Esophagus mucosa (tissue), 1 donor: ENCODE results near the gene C16orf89. TPM values are rescaled to one million over a fixed set of nuclear protein-coding genes. Genes with fewer than 3 reads are reported as not detected.
"Not testable (repeated sequence)": the region's sequence is repeated elsewhere in the genome, so short reads cannot be mapped to it uniquely, and the experiment has no call there.

ENCODE experiments used
- ATAC-seq: fragments of 200-7000 bp; cut with Tn5 transposase; one replicate; pipeline ENCODE4 v1.9.1; 2020
- total RNA-seq: library from RNA; stranded (reverse); gene quantifications from one replicate; pipeline ENCODE4 v1.2.4, GENCODE V29; 2023
- donor health status: DM: yes; HTN: yes; CAD: no.

The C16orf89 gene
- total RNA-seq, 1 donor from 2014 or later, result 0.56 TPM

DNA sequence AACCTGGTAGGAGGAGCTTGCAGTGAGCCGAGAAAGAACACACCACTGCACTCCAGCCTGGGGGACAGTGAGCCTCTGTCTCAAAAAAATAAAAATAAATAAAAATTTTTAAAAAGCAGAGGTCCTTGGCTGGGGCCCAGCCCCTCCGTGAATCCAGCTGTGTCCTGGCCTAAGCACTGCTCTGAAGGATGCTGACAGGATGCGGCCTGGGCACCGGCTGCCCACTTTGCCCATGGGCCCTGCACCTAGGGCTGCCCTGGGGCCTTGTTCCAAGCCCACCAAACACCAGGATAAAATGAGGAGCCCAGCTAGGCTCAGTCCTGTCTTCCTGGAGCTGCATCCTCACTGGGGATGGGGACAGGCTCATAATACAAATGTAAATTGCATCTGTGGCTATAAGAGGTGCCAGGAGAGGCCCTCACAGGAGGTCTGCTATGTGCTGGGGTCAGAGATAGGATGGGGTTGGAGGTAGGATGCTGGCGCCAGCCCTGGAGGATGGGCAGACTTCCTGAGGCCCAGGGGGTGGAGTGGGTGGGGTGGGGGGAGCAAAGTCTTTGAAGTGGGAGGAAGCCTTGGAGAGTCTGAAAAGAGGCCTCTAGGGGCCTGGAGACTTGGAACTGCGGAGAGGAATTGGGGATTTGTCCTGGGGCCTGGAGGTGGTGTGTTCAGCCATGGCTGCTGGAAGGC is 6.2 kb downstream of the C16orf89 start:
- no peak for ATAC-seq

DNA sequence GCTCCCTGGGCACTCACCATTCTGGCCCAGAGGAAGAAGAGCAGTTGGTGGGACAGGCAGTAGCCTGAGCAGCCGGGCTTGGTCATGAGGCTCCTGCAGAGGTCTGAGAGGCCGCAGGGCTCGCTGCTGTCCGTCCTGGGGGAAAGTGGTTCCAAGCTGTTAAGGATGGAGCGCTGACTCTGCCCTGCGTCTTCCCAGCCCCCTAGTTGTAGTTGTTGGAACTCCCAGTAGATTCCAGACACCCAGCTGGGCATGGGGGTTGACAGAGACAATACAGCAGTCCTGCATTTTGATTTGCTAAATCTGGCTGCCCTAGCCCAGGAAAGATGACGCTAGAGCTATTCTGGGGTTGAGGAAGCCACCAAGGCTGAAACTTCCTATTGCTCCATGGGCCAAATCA is 7.3 kb downstream of the C16orf89 start:
- ATAC-seq, result no peak

DNA sequence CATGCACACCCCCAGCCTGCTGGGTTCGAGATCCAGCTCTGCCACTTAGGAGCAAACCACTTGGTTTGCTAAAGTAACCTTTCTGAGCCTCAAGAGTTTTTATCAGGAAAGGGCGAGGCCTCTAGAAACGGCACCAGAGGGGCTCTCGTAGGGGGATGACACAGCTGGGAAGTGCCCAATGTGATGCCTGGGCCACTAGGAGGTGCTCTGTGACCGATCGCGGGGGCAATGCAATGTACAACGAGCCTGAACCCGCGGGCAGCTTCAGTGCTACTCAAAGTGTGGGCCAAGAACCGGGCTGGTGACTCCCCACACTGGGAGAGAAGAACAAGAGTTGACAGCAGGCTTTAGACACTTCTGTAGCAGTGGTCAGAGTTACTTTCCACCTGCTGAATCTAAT is 9.4 kb downstream of the C16orf89 start:
- peak; percentile 28 for ATAC-seq

DNA sequence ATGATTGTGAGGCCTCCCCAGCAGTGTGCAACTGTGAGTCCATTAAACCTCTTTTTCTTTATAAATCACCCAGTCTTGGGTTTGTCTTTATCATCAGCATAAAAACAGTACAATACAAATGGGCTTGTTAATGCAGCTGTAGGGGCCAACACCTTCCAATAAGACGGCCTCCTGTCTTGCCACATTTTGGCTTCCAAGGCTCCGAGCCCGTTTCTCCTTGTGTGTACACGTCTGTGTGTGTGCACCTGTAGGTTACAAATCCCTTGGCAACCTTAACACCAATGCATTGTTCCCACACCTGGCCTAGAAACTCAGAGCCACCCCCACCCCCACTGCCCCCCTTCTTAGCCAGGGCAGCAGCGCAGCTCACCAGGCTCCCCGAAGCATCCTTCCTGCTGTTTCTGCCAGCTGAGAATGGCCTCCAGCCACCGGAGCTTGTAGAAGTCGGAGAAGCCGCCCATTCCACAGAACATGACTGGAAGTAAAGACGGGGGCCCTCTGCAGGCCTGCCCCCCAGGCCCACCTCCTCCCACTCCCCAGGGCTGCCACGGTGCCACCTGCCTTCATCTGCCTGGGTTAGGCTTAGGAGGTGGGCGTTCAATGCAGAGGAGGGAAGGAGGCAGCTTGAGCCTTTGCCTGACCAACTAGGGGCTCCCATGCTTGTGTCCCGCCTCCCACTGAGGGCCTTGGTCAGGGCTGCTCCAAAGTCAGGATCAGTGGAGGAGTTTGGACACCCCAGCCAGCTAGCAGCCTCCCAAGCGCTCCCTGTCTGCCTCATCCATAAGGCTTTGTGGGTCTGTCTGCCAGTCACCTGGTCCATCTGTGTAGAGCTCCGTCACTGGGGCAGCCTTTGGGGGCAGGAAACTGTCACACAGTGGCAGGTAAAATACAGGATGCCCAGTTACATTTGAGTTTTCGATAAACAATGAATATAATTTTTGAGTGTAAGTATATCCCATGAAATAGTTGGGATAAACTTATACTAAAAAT is 10.6 kb downstream of the C16orf89 start:
- ATAC-seq, result peak; percentile 17

GRCh38 chr16:5046914-5047313 is 18.8 kb downstream of the C16orf89 start:
- ATAC-seq, result no peak

DNA sequence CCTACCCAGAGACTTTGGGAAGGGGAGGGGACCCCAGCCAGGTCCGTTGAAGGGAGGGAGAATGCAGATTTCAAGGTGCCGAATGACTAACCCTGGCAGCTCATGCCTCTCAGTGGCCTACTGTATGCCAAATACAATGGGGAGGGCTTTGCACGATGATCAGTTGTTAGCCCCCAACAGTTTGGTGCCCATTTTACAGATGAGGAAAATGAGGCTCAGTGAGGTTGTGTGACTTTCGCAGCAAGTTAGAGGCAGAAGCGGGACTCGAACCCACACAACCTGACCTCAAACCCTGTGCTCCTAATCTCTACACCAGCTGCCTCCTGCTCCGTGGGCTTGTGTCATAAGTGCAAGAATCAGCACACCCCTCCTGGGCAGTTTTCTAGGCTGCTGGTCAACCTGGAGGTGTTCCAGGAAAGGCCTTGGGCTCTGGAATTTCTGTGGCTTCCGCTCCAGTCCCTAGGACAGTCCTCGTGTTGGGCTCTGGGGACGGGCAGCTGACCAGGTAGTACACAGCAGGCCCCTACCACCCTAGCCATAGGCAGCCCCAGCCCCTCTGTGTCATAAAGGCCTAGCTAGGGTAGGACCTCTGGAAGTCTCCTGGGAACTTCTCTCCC is 20.1 kb downstream of the C16orf89 start:
- no peak for ATAC-seq

GRCh38 chr16:5044581-5044980 is 21.2 kb downstream of the C16orf89 start:
- ATAC-seq, result not testable (repeated sequence)

GRCh38 chr16:5044011-5044540 is 21.7 kb downstream of the C16orf89 start:
- no peak for ATAC-seq

GRCh38 chr16:5042574-5043171 is 23.1 kb downstream of the C16orf89 start:
- no peak for ATAC-seq

DNA sequence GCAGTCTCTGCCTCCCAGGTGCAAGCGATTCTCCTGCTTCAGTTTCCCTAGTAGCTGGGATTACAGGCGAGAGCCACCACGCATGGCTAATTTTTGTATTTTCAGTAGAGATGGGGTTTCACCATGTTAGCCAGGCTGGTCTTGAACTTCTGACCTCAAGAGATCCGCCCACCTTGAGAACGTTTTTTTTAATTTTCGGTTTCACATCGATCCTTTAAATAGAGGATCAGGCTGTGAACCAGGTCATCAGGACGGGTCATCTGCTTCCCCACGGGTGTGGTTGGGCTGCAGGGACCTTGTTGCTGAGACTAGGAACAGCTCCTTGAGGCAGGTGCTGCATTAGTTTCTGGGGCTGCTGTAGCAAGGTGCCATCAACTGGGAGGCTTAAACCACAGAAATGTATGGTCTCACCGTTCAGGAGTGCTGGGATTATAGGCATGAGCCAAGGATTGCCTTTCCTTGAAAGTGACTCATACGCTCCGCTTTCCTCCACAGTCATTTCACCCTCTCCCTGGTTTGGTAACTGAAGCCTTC is 24.1 kb downstream of the C16orf89 start:
- ATAC-seq, result peak; percentile 61

GRCh38 chr16:5040451-5040850 is 25.3 kb downstream of the C16orf89 start:
- no peak for ATAC-seq

- no peak for ATAC-seq
Measured at GRCh38 chr16:5036228-5037156, 29.3 kb downstream of the C16orf89 start.

GRCh38 chr16:5035909-5036227 is 29.9 kb downstream of the C16orf89 start:
- ATAC-seq, result no peak

- no peak for ATAC-seq
Measured at GRCh38 chr16:5034167-5034523, 31.6 kb downstream of the C16orf89 start.

DNA sequence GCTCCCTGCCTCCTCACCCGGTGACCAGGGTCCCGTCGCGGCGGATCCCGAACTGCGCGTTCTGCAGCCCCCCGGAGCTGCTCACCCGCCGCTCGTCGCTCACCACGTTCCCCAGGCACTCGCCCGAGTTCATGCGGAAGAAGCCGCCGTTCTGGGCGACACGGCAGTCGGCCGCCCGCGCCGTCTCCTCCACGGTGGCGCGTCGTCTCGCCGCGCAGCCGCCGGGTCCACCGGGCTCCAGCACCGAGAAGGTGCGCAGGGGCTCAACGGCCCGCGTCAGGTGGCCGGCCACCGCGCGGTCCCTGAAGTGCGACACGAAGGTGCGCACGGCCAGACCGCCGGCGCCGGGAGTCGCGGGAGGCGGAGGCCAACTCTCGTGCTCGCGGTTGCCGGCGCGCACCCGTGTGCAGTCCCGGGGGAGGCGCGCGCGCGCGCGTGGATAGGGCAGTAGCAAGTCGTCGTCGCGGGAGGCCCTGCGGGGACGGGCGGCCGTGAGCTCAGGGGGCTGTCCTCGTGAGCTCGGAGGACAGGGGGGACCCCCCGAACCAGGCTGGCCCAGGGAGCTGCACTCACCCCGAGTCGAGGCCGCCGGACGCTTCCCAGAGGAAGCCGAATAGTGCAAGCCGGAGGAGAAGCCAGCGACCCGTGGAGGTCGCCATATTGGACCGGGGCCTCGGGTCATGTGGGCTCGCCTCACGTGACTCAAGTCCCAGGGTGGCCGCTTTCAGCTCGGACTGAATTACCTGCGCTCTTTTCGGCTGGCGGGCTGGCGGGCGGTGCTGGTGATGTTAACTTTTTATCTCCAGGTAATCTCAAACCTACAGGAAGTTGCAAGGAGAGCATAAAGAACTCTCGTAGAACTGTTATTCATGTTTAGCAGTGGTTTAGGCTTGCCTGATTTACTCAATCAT is 32.2 kb downstream of the C16orf89 start, which contains the start of gene NAGPA:
Gene NAGPA, minus strand, starts transcription at position 680 of the 911 bp plus-strand sequence. Its CDS starts 21 bp downstream, at position 659.
- peak; percentile 91 for ATAC-seq

GRCh38 chr16:5032748-5033167 is 33.0 kb downstream of the C16orf89 start:
- no peak for ATAC-seq

DNA sequence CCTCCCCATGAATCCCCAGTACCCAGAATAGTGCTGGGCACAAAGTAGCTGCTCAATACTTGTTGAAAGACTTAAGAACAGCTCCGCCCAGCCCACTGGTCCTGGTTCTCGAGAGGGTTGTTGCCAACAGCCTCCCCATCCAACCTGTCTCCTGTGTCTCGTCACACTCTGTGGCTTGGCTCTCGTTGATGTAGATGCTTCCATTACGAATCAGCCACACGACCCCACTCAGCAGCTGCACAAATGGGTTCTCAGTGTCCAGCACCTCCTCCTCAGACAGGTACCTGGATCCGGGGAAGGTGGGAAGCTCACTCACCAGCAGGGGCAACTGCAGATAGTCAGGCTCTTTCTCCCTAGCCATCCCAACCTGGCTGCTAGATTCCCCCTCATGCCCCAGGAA is 34.2 kb downstream of the C16orf89 start:
- ATAC-seq, result no peak

DNA sequence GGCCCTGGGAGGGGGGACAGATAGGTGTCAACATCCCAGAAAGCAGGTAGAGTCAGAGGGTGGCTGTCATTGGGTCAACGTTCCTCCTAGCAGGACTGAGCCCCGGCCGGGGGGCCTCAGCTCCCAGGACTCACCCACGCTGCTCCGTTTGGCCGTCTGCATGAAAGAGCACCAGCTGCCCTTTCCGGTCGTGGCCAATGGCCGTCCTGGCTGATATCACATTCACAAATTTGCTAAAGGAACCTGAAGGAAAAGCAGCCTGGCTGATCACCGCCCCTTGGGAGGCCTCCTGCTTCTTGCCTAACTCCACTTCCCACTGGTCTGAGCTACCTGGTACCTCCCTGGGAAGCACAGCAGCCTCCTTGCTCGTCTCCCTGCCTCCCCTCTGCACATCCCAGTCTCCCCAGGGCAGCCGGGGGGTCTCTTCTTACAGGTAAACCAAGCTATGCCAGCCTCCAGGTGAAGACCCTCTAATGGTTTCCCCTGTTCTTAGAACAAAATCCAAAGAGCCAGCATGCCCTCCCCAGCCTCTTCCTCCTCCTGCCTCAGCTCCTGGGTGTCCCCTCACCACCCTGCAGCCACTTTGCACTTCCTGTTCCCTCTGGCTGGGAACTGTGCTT is 35.4 kb downstream of the C16orf89 start:
- ATAC-seq, result no peak

- no peak for ATAC-seq
Measured at GRCh38 chr16:5028950-5029475, 36.7 kb downstream of the C16orf89 start.
